Measurements from ENCODE around the gene ARF1. TPM values are rescaled to one million over a fixed set of nuclear protein-coding genes. Genes with fewer than 3 reads are reported as not detected.

ARF1 gene
- total RNA-seq, 2 donors from 2014 or later: 327 to 369 TPM

DNA sequence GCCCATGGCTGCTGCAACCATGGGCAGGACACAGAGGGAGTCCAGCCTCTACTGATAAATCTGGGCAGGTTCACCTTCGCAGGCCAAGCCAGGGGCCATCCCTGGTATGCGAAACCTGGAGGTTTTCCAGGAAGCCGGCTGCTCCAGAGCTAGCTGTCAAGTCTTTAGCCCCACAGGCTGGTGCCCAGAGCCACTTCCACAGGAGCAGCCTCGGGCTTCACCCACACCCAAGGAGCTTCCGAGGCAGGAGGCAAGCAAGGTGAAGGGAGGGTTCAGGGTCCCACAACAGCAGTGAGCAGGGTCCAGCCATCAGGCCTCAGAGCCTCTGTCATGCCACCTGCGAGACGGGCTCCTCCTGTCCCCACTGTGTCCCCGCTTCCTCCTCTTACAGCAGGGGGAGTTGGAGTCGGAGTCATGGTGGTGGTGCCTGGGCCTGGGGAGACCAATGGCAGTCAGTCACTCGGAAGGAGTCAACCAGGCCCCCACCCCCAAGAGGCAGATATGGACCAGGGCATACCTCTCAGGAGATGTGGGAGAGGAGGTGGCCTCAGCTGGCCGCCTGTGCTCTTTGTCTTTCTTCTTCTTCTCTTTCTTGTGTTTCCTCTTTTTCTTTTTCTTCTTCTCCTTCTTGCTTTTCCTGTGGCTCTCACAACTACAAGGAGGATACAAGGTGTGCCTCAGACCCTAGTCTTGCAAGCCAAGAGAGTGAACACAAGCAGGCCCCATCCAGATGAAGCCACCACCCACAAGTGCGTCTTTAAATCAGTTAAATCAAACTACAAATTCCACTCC is 18.5 kb downstream of the ARF1 start:
- Mint-ChIP-seq H3K27ac (peak overlapping the region; percentile 23), H3K9me3 (no peaks in the 10 kb centered on the region), H3K4me3 (peak overlapping the region; percentile 73 to 94), H3K36me3 (ENCODE audit: insufficient read depth in 2 of 2) (peaks cover 0 to 10% of the 10 kb centered on the region in 2 donors), H3K4me1 (ENCODE audit: low read depth) (peaks cover 44% of the 10 kb centered on the region), H3K27me3 (ENCODE audit: low read depth) (no peaks in the 10 kb centered on the region)
- DNase-seq: no peak
- ATAC-seq (replicated peaks in 1 of 2): no peak

DNA sequence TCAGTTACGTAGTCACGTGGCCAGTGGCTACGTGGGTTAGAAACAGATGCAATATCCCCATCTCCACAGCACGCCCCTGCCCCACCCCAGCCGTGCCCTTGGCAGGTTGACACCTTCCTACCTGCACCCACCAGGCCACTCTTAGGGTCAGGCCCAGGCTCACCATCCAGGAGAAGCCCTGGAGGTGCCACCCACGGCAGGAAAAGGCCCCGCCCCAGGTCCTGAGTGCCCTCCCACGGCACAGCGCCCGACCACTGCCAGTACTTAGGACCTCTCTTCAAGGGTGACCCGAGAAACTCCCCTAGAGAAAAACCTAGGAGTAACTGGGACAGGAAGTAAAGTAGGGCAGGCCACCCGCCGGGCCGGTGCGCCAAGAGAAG is 19.1 kb downstream of the ARF1 start:
- Mint-ChIP-seq H3K4me1 (ENCODE audit: low read depth) (peaks cover 43% of the 10 kb centered on the region), H3K27ac (peak overlapping the region; percentile 23), H3K9me3 (no peaks in the 10 kb centered on the region), H3K36me3 (ENCODE audit: insufficient read depth in 2 of 2) (peaks cover 0 to 10% of the 10 kb centered on the region in 2 donors), H3K4me3 (peak overlapping the region; percentile 73 to 94), H3K27me3 (ENCODE audit: low read depth) (no peaks in the 10 kb centered on the region)
- ATAC-seq (replicated peaks in 1 of 2) (peak in 1 of 2 donors; percentile 3), DNase-seq (no peak)

DNA sequence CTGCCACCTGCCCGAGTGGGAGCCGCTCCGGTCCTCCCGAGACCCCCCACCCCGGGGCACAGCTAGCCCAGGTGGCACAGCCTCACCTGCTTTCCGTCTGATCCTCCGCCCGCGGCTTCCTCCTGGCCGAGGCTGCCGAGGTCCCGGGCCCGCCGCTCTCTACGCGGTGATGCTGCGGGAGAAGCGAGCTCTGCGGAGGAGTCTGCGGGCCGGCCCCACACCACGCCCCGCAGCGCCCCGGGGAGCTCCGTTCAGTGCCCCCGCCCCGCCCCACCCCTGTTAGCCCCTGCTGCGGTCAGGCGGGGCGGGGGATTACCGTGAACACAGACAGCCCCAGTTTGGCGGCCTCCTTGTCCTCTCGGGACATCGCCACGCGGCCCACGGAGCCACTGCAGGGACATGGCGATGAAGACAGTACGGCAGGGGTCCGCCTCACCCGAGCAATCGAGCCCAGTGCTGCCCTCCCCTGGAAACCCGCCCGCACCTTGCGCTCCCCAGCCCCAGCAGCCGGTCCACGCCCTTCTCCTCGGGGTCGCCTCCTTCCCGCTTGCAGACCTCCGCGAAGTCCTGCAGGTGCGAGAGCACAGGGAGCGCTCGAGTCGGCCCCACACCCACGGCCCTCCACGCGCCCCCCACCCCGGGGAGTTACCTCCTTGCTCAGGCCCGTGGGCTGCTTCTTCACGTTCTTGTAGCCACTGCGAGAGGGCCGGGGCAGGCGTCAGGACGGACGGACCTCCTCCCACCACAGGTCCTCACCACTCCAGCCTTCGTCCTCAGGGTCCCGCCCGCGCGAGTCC is 19.7 kb downstream of the ARF1 start:
- H3K27ac Mint-ChIP-seq: peak overlapping the region; percentile 28
- peaks cover 0 to 10% of the 10 kb centered on the region in 2 donors for H3K36me3 Mint-ChIP-seq (ENCODE audit: insufficient read depth in 2 of 2)
- peak overlapping the region; percentile 73 to 94 for H3K4me3 Mint-ChIP-seq
- no peaks in the 10 kb centered on the region for H3K27me3 Mint-ChIP-seq (ENCODE audit: low read depth)
- peaks cover 47% of the 10 kb centered on the region for H3K4me1 Mint-ChIP-seq (ENCODE audit: low read depth)
- H3K9me3 Mint-ChIP-seq: no peaks in the 10 kb centered on the region
- ATAC-seq (replicated peaks in 1 of 2) (peak; percentile 56 to 57), DNase-seq (peak; percentile 71 to 76)

DNA sequence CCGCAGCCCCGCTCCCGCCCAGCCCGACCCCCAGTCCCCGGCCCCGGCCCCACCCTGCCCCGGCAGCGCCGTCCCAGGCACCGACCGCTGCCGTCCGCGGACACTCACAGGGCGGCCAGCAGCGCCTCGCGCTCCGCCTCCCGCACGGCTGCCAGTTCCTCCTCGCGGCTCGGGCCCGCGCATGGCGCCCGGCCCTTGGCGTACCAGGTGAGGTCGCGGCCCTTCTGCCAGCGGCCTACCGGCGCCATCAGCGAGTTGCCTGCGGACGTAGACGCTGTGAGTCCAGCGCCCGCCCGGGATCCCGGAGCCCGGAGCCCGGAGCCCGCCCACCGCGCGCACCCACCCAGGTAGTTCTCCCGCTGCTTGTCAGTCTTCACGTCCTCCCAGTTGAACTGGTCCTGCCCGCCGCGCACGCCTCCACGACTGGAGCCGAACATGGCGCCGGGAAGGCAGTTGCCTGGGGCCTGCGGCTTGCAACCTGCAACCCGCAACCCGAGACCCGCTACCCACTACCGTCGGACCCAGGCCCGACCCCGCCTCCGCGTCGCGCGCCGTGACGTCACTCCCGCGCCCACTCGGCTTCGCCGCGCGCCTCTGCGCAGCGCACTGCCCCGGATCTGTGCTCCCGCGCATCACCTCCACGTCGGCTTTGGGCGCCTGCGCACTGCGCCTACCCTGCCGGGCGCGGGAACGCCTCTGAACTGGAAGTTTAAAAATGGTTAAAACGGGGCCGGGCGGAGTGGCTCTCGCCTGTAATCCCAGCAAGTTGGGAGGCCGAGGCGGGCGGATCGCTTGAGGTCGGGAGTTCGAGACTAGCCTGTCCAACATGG is 20.5 kb downstream of the ARF1 start, which contains the start of gene C1orf35:
Gene C1orf35 (minus strand): TSS at position 535 of the 830 bp plus-strand sequence. CDS start 98 bp downstream, at position 437.
- DNase-seq (peak; percentile 95 to 96), ATAC-seq (replicated peaks in 1 of 2) (peak; percentile 82 to 84)
- Mint-ChIP-seq H3K9me3 (no peaks in the 10 kb centered on the region), H3K4me1 (ENCODE audit: low read depth) (peaks cover 48% of the 10 kb centered on the region), H3K4me3 (peak within 1 kb of the TSS; percentile 73 to 94), H3K36me3 (ENCODE audit: insufficient read depth in 2 of 2) (peaks cover 0 to 8% of the 10 kb centered on the region in 2 donors), H3K27me3 (ENCODE audit: low read depth) (no peaks in the 10 kb centered on the region), H3K27ac (peak within 1 kb of the TSS; percentile 39)

DNA sequence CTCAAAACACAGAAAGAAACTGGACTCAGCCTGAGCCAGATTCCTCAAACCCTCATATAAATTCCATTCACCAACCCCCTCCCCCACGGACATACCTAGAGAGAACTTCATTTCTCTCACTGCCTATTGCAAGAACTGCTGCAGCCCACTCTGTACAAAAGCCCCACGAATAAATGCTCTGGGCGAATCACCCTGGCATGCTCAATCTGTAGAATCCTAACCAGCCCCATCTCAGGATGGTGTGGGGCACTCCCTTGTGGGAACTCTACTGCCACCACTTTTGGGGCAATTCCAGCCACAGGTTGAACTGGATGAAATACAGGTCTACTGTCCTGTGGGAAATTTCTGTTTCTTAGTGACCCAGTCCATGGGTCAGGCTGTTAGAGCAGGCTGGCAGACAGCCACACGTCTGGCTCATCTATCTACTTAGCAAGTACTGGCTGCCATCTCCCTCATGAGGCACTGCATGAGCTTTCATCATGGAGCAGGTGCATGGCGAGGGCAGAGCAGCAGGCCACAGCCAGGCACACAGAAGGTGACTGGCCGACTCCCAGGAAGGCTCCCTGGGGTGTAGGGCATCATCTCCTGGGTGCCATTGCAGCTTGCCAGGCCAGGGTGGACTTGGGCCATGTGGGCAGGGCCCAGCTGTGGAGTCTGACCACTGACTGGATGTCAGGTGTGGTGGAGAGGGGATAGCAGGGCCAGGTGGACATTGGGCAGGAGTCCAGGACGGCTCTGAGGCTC is 22.2 kb downstream of the ARF1 start:
- H3K4me1 Mint-ChIP-seq (ENCODE audit: low read depth): peaks cover 49% of the 10 kb centered on the region
- peak overlapping the region; percentile 60 for H3K27ac Mint-ChIP-seq
- no peaks in the 10 kb centered on the region for H3K9me3 Mint-ChIP-seq
- peaks cover 0 to 2% of the 10 kb centered on the region in 2 donors for H3K36me3 Mint-ChIP-seq (ENCODE audit: insufficient read depth in 2 of 2)
- no peak for ATAC-seq (replicated peaks in 1 of 2)
- no peaks in the 10 kb centered on the region for H3K27me3 Mint-ChIP-seq (ENCODE audit: low read depth)
- peak overlapping the region; percentile 73 to 94 for H3K4me3 Mint-ChIP-seq
- DNase-seq: no peak

DNA sequence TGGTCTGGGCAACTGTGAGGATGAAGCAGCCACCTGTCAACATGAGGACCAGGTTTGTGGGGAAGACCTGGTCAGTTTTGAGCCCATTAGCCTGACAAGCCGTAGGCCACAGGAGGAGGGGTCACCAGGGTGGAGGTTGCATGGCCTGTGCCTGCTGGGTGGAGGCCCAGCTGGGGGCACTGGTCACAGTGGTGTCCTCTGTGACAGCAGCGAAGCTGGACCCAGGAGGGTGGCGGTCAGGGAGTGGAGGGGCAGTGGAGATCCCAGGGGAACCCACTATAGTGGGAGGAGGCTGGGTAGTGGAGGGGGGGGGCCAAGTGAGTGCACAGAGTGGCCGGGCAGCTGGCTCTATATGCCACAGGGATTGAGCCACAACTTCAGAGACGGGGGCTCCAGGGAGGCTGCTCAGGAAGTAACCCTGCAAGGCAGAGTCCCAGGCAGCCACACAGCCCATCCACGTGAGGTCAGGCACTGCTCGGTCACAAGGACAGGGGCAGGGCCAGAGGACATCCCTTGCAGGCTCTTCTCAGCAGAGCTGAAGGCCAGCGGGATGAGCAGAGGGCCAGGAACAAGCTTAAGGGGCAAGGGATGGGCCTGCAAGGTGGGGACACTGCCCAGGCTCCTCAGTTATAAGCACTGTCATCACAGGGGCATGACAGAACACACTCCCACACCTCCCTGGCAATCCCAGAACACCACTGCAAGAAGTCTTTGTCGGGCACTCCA is 22.9 kb downstream of the ARF1 start:
- no peak overlapping the region for H3K27ac Mint-ChIP-seq
- ATAC-seq (replicated peaks in 1 of 2) (no peak), DNase-seq (no peak)
- peaks cover 51% of the 10 kb centered on the region for H3K4me1 Mint-ChIP-seq (ENCODE audit: low read depth)
- H3K4me3 Mint-ChIP-seq: no peak overlapping the region
- no peaks in the 10 kb centered on the region for H3K9me3 Mint-ChIP-seq
- no peaks in the 10 kb centered on the region for H3K27me3 Mint-ChIP-seq (ENCODE audit: low read depth)
- peaks cover 0 to 4% of the 10 kb centered on the region in 2 donors for H3K36me3 Mint-ChIP-seq (ENCODE audit: insufficient read depth in 2 of 2)

DNA sequence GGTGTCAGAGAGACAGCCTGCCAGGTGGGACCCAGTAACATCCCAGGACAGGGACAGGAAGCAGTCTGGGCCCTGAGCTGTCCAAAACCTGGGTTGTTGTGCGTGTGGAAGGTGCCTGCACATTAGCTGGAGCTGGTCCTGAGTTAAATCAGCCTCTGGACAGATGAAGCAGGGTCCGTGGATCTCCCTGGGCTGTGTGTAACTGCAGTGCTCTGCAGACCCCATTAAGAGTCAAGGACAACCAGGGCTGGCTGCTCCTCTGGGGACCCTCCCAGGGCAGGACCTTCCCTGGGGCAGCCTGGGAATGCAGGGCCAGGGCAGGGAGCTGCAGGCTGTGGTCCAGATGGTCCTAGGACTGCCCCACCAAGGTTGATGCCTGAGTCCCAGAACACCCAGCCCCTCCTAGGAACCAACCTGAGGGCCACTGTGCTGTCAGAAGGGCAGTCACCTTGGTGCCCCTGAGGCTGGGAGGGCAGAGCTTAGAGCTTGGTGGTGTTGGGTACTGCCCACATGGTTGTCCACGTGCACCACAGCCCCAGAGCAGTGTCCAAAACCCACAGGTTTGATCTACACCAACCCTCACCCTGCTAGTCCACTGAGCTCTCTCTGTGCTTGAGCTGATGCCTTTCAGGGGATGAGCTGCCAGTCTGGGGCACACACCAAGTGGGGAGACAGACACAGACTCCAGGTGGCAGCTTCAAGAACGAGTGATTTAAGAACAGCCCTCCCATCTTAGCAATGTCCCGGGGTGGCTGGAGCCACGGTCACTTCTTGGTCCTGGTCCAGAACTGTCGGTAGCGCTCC is 23.7 kb downstream of the ARF1 start:
- no peak overlapping the region for H3K4me3 Mint-ChIP-seq
- H3K36me3 Mint-ChIP-seq (ENCODE audit: insufficient read depth in 2 of 2): peaks cover 0 to 4% of the 10 kb centered on the region in 2 donors
- H3K27ac Mint-ChIP-seq: no peak overlapping the region
- DNase-seq (no peak), ATAC-seq (replicated peaks in 1 of 2) (no peak)
- H3K9me3 Mint-ChIP-seq: no peaks in the 10 kb centered on the region
- no peaks in the 10 kb centered on the region for H3K27me3 Mint-ChIP-seq (ENCODE audit: low read depth)
- H3K4me1 Mint-ChIP-seq (ENCODE audit: low read depth): peaks cover 56% of the 10 kb centered on the region

DNA sequence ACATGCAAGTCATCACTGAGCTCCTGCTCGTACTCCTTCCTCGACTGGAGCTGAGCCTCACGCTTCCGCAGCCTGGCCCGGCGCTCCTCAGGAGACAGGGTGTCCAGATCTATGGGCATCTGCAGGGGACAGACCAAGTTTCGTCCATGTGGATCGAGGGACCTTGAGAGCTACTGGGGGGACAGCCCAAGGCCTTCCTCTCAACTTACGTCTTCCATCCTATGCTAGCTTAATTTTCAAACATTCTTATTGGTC is 24.2 kb downstream of the ARF1 start:
- ATAC-seq (replicated peaks in 1 of 2): no peak
- H3K4me1 Mint-ChIP-seq (ENCODE audit: low read depth): peaks cover 51% of the 10 kb centered on the region

DNA sequence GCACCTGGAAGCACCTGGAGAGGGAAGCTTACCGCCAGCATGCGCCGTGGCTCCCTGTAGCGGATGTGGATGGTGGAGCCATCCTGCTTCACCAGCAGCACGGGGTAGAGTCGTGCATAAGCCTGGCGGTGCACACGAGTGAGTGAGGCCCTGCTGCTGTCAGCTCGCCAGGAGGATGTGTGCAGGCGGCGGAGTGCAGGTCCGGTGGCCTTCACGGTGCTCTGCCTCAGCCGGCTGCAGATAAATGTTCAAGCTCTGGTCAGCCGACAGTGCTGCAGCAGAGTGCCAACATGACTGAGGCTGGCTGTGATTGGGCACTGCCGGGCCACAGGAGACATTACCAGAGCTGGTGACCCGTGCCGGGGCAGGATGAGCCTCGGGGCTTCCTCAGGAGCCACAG is 25.1 kb downstream of the ARF1 start:
- peaks cover 51% of the 10 kb centered on the region for H3K4me1 Mint-ChIP-seq (ENCODE audit: low read depth)
- H3K36me3 Mint-ChIP-seq (ENCODE audit: insufficient read depth in 2 of 2): peaks cover 0 to 4% of the 10 kb centered on the region in 2 donors
- no peak for DNase-seq
- no peak overlapping the region for H3K27ac Mint-ChIP-seq
- no peaks in the 10 kb centered on the region for H3K27me3 Mint-ChIP-seq (ENCODE audit: low read depth)
- peak overlapping the region; percentile 93 to 94 for H3K4me3 Mint-ChIP-seq
- no peak for ATAC-seq (replicated peaks in 1 of 2)
- H3K9me3 Mint-ChIP-seq: no peaks in the 10 kb centered on the region

More for the DNA sequence above, 24.2 kb downstream of the ARF1 start:
- Mint-ChIP-seq H3K4me3 (no peak overlapping the region), H3K27me3 (ENCODE audit: low read depth) (no peaks in the 10 kb centered on the region), H3K36me3 (ENCODE audit: insufficient read depth in 2 of 2) (peaks cover 0 to 4% of the 10 kb centered on the region in 2 donors), H3K27ac (no peak overlapping the region), H3K9me3 (no peaks in the 10 kb centered on the region)
- DNase-seq: no peak

DNA sequence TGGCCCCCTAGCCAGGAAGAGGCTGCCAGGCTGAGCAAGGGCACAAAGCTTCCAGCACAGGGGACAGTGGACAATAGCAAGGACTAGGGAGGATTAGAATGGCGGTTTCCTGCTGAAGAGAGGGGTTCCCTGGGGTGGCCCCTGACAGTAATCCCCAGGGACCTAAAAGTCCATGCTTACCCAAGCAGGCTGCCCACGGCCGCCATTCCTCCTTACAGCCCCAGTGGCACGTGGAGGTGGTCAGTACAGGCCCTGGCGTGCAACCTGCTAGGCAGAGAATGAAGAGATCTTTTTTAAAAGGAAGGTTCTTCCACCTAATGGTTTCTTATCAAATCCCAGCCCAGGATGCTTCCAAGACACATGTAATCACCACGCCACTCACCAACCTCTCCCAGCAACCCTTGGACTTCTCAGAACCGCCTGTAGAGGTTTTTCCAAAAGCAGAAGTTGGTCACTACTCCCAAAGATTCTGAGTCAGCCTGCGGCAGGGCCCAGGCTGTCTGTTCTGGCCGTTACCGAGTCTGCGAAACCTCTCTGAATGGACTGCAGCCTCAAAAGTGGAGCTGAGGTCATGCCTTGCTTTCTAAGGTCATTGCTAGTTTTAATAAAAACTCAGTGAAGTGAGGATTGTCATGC is 25.7 kb downstream of the ARF1 start:
- peaks cover 51% of the 10 kb centered on the region for H3K4me1 Mint-ChIP-seq (ENCODE audit: low read depth)
- H3K27me3 Mint-ChIP-seq (ENCODE audit: low read depth): no peaks in the 10 kb centered on the region
- no peak for ATAC-seq (replicated peaks in 1 of 2)
- no peak for DNase-seq
- no peaks in the 10 kb centered on the region for H3K9me3 Mint-ChIP-seq
- H3K4me3 Mint-ChIP-seq: peak overlapping the region; percentile 93 to 94
- H3K27ac Mint-ChIP-seq: peak overlapping the region; percentile 57
- peaks cover 0 to 4% of the 10 kb centered on the region in 2 donors for H3K36me3 Mint-ChIP-seq (ENCODE audit: insufficient read depth in 2 of 2)

DNA sequence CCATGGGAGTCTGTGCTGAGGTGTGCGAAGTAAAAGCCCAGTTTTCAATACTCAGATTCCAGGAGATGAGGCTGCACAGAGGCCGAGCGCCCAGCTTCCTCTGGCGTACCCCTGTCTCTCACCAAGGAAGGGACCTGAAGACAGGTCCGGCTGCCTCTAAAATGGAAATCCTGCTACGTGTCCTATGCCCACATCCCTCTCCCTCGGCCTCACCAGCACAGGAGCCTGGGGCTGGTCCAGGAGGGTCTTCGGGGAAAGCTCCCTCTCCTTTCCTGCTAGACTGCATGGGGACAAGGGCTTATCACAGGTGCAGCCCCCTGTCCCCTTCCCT is 26.2 kb downstream of the ARF1 start:
- peak overlapping the region; percentile 57 for H3K27ac Mint-ChIP-seq
- H3K4me1 Mint-ChIP-seq (ENCODE audit: low read depth): peaks cover 45% of the 10 kb centered on the region
- peaks cover 0 to 2% of the 10 kb centered on the region in 2 donors for H3K36me3 Mint-ChIP-seq (ENCODE audit: insufficient read depth in 2 of 2)
- H3K4me3 Mint-ChIP-seq: peak overlapping the region; percentile 93 to 94
- no peak for ATAC-seq (replicated peaks in 1 of 2)
- H3K9me3 Mint-ChIP-seq: no peaks in the 10 kb centered on the region
- no peaks in the 10 kb centered on the region for H3K27me3 Mint-ChIP-seq (ENCODE audit: low read depth)
- DNase-seq: no peak
